Left lobe of liver (tissue), 1 donor: ENCODE measurements around the gene TMX2. TPM values are rescaled to one million over a fixed set of nuclear protein-coding genes. Genes with fewer than 3 reads are reported as not detected.

Source experiments
- total RNA-seq: library from RNA; stranded (reverse); gene quantifications from one replicate; pipeline ENCODE4 v1.2.1, GENCODE V29; 2021
- donor health status: DM: no; HTN: yes; CAD: no.

The TMX2 gene
- total RNA-seq, 1 donor from 2014 or later, result 43.0 TPM

Other genes with a start within 250 kb of the TMX2 start
- 115 TPM for gene SLC43A1, start 196.9 kb upstream of the TMX2 start, total RNA-seq
- gene TIMM10, start 181.8 kb upstream of the TMX2 start, total RNA-seq, result 39.3 TPM
- gene SMTNL1, start 175.0 kb upstream of the TMX2 start, total RNA-seq, result not detected
- 53.0 TPM for gene UBE2L6, start 144.9 kb upstream of the TMX2 start, total RNA-seq
- 1,854 TPM for gene SERPING1, start 114.9 kb upstream of the TMX2 start, total RNA-seq
- gene YPEL4, start 62.7 kb upstream of the TMX2 start, total RNA-seq, result 0.33 TPM
- gene CLP1, start 54.8 kb upstream of the TMX2 start, total RNA-seq, result 6.1 TPM
- gene ZDHHC5, start 44.5 kb upstream of the TMX2 start, total RNA-seq, result 26.3 TPM
- 6.1 TPM for gene MED19, start 378 bp upstream of the TMX2 start, total RNA-seq
- gene SELENOH, start 28.9 kb downstream of the TMX2 start, total RNA-seq, result 67.9 TPM
- not detected for gene BTBD18, start 39.2 kb downstream of the TMX2 start, total RNA-seq
- 98.1 TPM for gene CTNND1, start 49.2 kb downstream of the TMX2 start, total RNA-seq